Memory B cell (primary cell): ENCODE measurements around the gene SPRED2.
A peak's percentile ranks its signal among the peaks of the same experiment; 100 is the strongest.

Source experiments
- ATAC-seq: fragments of 150-1000 bp; cut with Tn5 transposase; 2 replicates; pipeline ENCODE4 v1.10.0; 2021; ENCODE audit warnings: low read depth, mild to moderate bottlenecking, moderate library complexity
- DNase-seq, 2 donors: peaks; one replicate each; pipeline ENCODE4 v3.0.0; 2022; ENCODE audit warnings: low spot score in 2 of 2
- H3K27ac Mint-ChIP-seq: one replicate; pipeline ENCODE4 v1.8.0; 2022; ENCODE audit warnings: mild to moderate bottlenecking, moderate library complexity, mixed read lengths
- H3K27me3 Mint-ChIP-seq: one replicate; pipeline ENCODE4 v1.8.0; 2022; ENCODE audit warnings: mixed read lengths
- H3K36me3 Mint-ChIP-seq: one replicate; pipeline ENCODE4 v1.8.0; 2022; ENCODE audit warnings: mild to moderate bottlenecking, mixed read lengths
- H3K4me1 Mint-ChIP-seq: one replicate; pipeline ENCODE4 v1.8.0; 2022; ENCODE audit warnings: mixed read lengths
- H3K4me3 Mint-ChIP-seq: one replicate; pipeline ENCODE4 v1.8.0; 2022; ENCODE audit warnings: mild to moderate bottlenecking, moderate library complexity, mixed read lengths
- H3K9me3 Mint-ChIP-seq: one replicate; pipeline ENCODE4 v1.8.0; 2022; ENCODE audit warnings: mixed read lengths

SPRED2 gene

GRCh38 chr2:65456886-65457285 lies 24.5 kb upstream of the SPRED2 start:
- Mint-ChIP-seq H3K4me1 (no peaks in the 10 kb centered on the region), H3K9me3 (no peaks in the 10 kb centered on the region), H3K27me3 (peaks cover 24% of the 10 kb centered on the region), H3K4me3 (no peak overlapping the region), H3K27ac (no peak overlapping the region), H3K36me3 (no peaks in the 10 kb centered on the region)
- no peak for ATAC-seq
- DNase-seq: no peak

DNA sequence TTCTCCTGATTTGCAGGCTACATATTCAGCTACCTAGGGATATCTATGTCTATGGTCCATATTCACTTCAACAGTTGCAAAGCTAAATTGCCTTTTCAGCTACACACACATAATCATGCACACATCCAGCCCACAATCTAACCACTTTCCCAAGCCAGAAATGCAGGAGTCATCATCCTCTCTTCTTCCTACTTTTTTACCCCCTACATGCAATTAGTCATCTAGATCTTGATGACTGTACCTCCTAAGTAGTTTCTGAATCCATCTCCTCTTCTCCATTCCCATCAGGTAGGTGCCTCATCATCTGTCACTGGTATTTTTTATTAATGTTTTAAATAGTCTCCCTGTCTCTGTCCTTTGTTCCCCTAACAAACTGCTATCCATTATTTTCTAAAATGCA lies 23.7 kb upstream of the SPRED2 start:
- H3K4me3 Mint-ChIP-seq: no peak overlapping the region
- H3K9me3 Mint-ChIP-seq: no peaks in the 10 kb centered on the region
- no peaks in the 10 kb centered on the region for H3K36me3 Mint-ChIP-seq
- DNase-seq (no peak), ATAC-seq (no peak)
- H3K27me3 Mint-ChIP-seq: peaks cover 22% of the 10 kb centered on the region
- no peak overlapping the region for H3K27ac Mint-ChIP-seq
- no peaks in the 10 kb centered on the region for H3K4me1 Mint-ChIP-seq

DNA sequence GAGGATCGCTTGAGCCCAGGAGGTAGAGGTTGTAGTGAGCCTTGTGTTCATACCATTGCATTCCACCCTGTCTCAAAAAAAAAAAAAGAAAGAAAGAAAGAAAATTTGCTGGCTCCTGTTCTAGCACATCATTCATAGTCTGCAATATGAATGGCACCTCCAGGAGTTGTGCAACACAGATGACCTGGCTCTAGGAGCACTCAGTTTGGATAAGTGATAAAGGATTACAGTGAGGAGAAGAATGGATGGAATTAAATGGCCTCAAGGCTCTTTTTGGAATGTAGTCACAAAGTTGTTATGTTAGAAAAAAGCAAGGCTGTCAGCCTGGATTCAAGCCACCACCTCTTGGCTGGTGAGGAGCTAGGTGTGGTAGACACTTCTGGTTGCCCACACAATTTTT lies 21.5 kb upstream of the SPRED2 start:
- DNase-seq (no peak), ATAC-seq (no peak)
- Mint-ChIP-seq H3K9me3 (no peaks in the 10 kb centered on the region), H3K4me1 (no peaks in the 10 kb centered on the region), H3K27ac (no peak overlapping the region), H3K4me3 (no peak overlapping the region), H3K36me3 (no peaks in the 10 kb centered on the region), H3K27me3 (peaks cover 23% of the 10 kb centered on the region)

GRCh38 chr2:65452150-65452895 lies 19.9 kb upstream of the SPRED2 start:
- DNase-seq (no peak), ATAC-seq (no peak)
- no peak overlapping the region for H3K4me3 Mint-ChIP-seq
- no peaks in the 10 kb centered on the region for H3K36me3 Mint-ChIP-seq
- H3K9me3 Mint-ChIP-seq: no peaks in the 10 kb centered on the region
- H3K27ac Mint-ChIP-seq: no peak overlapping the region
- H3K4me1 Mint-ChIP-seq: no peaks in the 10 kb centered on the region
- peaks cover 23% of the 10 kb centered on the region for H3K27me3 Mint-ChIP-seq

DNA sequence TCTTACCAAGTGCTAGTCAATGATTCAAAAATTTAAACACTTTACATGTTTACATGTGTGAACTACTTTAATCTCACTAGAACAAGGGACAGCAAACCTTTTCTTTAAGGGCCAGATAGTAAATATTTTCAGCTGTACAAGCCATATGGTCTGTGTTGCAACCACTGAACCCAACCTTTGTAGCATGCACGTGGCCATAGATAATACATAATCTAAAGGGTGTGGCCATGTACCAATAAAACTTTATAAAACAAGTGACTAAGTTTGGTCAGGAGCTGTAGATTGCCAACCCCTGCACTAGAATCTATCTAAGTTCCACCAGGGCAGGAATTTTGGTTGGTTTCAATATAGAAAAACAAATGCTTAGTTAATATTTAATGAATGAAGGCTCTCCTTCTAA lies 18.4 kb upstream of the SPRED2 start:
- Mint-ChIP-seq H3K4me3 (no peak overlapping the region), H3K27me3 (peaks cover 21% of the 10 kb centered on the region), H3K27ac (no peak overlapping the region), H3K4me1 (no peaks in the 10 kb centered on the region), H3K9me3 (no peaks in the 10 kb centered on the region), H3K36me3 (no peaks in the 10 kb centered on the region)
- no peak for ATAC-seq
- no peak for DNase-seq

DNA sequence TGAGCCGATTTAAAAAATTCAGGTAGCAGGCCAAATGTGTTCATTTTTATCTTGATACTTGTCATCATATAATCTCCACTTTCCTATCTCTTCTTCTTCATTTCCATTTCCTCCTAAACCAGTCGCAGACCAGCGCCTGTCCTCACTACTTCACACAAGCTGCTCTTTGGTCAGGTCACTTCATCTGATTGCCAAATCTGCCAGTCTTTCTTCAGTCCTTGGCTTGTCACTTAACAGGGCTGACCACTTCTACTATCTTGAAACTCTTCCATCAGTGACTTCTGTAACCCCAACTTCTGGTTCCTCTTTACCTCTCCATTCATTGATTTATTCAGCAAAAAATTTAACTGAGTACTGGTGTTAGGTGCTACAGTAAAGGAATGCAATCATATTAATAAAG lies 18.0 kb upstream of the SPRED2 start:
- Mint-ChIP-seq H3K9me3 (no peaks in the 10 kb centered on the region), H3K4me3 (no peak overlapping the region), H3K36me3 (no peaks in the 10 kb centered on the region), H3K4me1 (no peaks in the 10 kb centered on the region), H3K27me3 (peaks cover 20% of the 10 kb centered on the region), H3K27ac (no peak overlapping the region)
- no peak for DNase-seq
- ATAC-seq: no peak

DNA sequence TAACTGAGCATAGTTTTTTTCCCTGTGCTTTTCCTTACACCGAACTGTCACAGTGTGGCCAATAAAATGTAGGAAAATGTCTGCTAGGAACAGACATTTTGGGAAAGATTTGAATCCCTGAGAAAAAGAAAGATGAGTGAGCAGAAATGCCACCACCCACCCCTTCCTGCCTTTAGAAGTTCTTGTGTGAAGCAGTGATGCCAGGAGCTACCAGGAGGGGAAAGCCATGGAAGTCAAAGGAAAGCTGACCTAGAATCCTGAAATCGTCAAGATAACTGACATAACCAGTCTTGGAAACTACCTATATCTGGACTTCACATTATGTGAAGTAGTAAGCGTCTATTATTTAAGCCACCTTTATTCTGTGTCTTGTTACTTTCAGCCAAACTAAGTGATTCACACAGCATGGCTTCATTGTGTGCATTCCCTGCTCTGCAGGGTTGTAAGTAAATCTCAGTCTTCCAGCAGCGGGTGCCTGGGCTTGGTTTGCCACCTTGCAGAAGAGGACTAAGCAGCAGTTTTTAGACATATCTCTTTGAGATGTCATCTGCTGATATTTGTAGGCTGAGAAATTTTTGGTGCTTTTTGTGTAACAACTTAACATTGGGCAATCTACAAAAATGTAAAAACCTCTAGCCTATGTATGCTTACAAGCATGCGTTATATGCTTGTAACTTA lies 11.2 kb upstream of the SPRED2 start:
- DNase-seq (no peak), ATAC-seq (no peak)
- Mint-ChIP-seq H3K9me3 (no peaks in the 10 kb centered on the region), H3K4me1 (no peaks in the 10 kb centered on the region), H3K36me3 (no peaks in the 10 kb centered on the region), H3K27me3 (peaks cover 16% of the 10 kb centered on the region), H3K4me3 (no peak overlapping the region), H3K27ac (no peak overlapping the region)

DNA sequence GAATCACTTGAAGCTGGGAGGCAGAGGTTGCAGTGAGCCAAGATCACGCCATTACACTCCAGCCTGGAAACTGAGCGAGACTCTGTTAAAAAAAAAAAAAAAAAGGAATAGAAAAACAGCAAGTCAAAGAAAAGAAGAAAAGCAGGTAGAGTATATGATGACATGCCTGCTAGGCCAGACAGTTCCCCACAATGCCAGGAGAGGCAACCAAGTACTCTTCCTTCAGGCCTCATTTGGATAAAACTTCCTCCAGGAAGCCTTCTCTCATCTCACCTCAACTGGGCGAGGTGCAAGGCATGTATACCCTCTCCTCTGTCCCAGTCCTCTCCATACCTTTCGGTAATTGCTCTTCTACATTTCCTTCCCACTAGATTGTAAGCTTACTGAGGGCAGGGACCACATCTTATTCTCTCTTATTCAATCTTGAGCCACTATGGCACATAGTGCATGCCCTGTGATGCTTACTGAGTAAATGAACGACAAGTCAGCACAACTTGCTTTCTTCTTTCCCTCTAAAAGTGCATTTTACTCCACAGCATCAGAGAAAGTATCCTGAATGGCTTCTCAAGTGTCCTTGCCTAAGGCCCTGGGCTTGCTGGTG lies 10.1 kb upstream of the SPRED2 start:
- ATAC-seq: no peak
- H3K27me3 Mint-ChIP-seq: peaks cover 19% of the 10 kb centered on the region
- H3K4me1 Mint-ChIP-seq: no peaks in the 10 kb centered on the region
- H3K9me3 Mint-ChIP-seq: no peaks in the 10 kb centered on the region
- H3K36me3 Mint-ChIP-seq: no peaks in the 10 kb centered on the region
- no peak overlapping the region for H3K27ac Mint-ChIP-seq
- DNase-seq: no peak
- no peak overlapping the region for H3K4me3 Mint-ChIP-seq

DNA sequence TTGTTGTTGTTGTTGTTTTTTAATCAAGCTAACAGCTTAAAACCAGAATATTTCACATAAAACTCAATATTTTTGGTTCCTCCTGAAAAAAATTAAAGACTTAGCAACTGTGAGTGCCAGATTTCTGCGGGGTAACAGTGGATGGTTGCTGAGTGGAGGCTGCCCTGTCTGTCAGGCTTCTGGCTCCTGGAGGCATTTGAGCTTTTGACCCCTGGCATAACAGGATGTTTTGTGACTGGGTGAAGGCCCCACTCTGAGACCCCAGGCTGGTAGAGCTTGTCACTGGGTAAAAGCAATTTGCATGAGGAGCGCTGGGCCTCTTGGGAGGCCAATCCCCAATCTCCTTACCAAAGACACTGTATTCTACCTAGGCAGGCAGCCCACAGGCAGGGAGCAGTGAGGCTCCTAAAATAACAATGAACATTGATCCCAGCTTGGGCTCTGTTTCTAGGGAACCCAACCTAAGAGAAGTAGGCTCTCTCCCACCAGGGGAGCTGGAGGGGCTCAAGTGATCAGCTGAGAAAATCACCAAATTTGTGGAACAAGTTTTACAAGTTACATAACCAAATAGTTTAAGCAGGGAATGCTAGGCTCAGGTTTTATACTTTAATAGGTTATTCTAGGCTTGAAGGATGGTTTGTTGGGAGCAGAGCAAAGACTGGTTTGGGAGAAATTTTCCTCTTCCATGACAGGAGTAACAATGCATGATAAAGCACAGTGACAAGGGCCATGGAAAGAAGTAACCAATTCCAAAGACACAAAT lies 5.9 kb upstream of the SPRED2 start:
- Mint-ChIP-seq H3K27me3 (peaks cover 31% of the 10 kb centered on the region), H3K4me3 (no peak overlapping the region), H3K27ac (no peak overlapping the region), H3K9me3 (no peaks in the 10 kb centered on the region), H3K36me3 (no peaks in the 10 kb centered on the region), H3K4me1 (peaks cover 15% of the 10 kb centered on the region)
- no peak for ATAC-seq
- no peak for DNase-seq

DNA sequence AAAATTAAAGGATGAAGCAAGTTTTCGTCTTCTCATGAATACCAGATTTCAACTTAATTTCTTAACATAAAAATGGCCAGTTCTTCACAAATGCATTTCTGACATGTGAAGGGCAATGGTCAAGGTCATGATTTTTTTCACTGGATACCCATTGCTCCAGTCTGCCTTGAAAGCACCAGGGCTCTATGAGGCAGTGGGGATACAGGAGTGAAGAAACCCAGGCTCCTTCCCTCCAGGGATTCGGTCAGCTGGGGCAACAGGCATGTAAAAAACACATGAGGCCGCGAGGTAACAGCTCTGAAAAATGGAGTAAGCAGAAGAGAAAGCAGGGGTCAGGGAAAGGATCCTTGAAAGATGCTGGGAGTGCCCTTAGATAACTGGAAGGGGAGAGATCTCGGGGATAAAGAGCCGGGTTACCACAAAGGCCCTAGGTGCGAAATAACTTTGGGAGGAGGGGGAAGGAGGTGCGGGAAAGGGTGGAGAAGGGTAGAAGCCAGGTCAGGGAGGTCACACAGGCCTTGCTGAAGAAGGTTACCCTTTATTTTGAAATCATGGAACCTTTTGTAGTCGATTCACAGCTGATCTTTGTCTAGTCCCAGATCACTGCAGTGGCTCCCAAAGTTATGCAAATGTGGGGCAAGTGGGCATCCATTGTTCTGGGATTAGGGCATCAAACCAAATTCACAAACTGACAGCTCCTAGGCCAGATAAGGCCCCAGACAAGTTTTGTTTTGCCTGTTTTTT lies 5.2 kb upstream of the SPRED2 start:
- no peak for ATAC-seq
- Mint-ChIP-seq H3K4me1 (peaks cover 20% of the 10 kb centered on the region), H3K9me3 (no peaks in the 10 kb centered on the region), H3K27me3 (peaks cover 28% of the 10 kb centered on the region), H3K36me3 (no peaks in the 10 kb centered on the region), H3K4me3 (no peak overlapping the region), H3K27ac (no peak overlapping the region)
- no peak for DNase-seq

DNA sequence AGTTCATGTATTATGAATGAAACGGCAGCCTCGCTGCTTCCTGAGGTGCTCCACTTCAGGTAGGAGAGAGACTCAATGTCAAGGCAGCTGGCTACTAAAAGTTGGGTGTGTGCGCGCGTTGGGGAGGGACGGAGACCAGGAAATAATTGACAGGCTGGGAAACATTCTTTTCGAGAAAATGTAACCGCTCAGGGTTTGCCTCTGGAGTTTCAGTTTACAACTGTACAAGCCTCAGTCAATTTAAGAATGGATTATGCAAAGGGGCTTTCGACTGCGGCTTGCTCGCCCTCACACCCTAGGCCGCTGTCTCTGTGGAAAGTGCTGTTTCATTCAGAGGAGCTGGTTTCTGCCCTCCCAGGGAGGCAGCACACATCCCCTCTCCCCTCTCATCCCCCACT lies 4.4 kb upstream of the SPRED2 start:
- peaks cover 24% of the 10 kb centered on the region for H3K4me1 Mint-ChIP-seq
- DNase-seq: no peak
- H3K9me3 Mint-ChIP-seq: no peaks in the 10 kb centered on the region
- peak overlapping the region; percentile 95 for H3K4me3 Mint-ChIP-seq
- ATAC-seq: peak; percentile 13
- peaks cover 27% of the 10 kb centered on the region for H3K27me3 Mint-ChIP-seq
- no peak overlapping the region for H3K27ac Mint-ChIP-seq
- no peaks in the 10 kb centered on the region for H3K36me3 Mint-ChIP-seq

- Mint-ChIP-seq H3K27ac (peak overlapping the region; percentile 83), H3K4me1 (peaks cover 24% of the 10 kb centered on the region), H3K4me3 (peak overlapping the region; percentile 95), H3K27me3 (peaks cover 25% of the 10 kb centered on the region), H3K9me3 (no peaks in the 10 kb centered on the region), H3K36me3 (no peaks in the 10 kb centered on the region)
- DNase-seq (peak in 1 of 2 donors; percentile 45), ATAC-seq (peak; percentile 13)
Measured at GRCh38 chr2:65436169-65436823, 3.9 kb upstream of the SPRED2 start.

GRCh38 chr2:65435625-65436168 lies 3.3 kb upstream of the SPRED2 start:
- H3K27ac Mint-ChIP-seq: peak overlapping the region; percentile 83
- H3K9me3 Mint-ChIP-seq: no peaks in the 10 kb centered on the region
- peaks cover 24% of the 10 kb centered on the region for H3K4me1 Mint-ChIP-seq
- H3K36me3 Mint-ChIP-seq: no peaks in the 10 kb centered on the region
- DNase-seq (peak in 1 of 2 donors; percentile 45), ATAC-seq (no peak)
- peak overlapping the region; percentile 95 for H3K4me3 Mint-ChIP-seq
- H3K27me3 Mint-ChIP-seq: peaks cover 25% of the 10 kb centered on the region
